ENCODE results near the gene SYTL1.
A peak's percentile ranks its signal among the peaks of the same experiment; 100 is the strongest.

The SYTL1 gene

DNA sequence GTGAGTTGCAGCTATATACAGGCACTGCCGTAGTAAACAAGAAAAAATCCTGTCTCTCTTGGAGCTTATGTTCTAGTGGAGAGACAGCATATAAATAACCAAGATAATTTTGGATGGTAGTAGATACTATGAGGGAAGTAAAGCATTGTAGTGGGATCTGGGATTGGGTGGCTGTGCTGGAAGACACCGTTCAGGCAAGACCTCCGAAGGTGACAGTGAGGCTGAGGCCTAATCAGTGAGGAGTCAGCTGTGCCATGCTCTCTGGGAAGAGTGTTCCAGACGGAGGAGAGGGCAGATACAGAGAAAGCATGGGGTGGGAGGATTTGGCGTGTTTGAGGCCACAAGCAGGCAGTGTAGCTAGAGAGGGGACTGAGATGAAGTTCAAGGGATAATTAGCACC lies 13.9 kb upstream of the SYTL1 start:
- DNase-seq (ENCODE audit: low spot score in 2 of 2) (no peak), ATAC-seq (replicated peaks; ENCODE audit: extremely low read depth, poor library complexity, severe bottlenecking) (no peak)
- Mint-ChIP-seq H3K36me3 (ENCODE audit: insufficient read depth) (peaks cover 28% of the 10 kb centered on the region), H3K4me1 (peaks cover 67% of the 10 kb centered on the region), H3K4me3 (no peak overlapping the region), H3K27ac (ENCODE audit: low read depth) (no peak overlapping the region), H3K27me3 (no peaks in the 10 kb centered on the region), H3K9me3 (no peaks in the 10 kb centered on the region)

DNA sequence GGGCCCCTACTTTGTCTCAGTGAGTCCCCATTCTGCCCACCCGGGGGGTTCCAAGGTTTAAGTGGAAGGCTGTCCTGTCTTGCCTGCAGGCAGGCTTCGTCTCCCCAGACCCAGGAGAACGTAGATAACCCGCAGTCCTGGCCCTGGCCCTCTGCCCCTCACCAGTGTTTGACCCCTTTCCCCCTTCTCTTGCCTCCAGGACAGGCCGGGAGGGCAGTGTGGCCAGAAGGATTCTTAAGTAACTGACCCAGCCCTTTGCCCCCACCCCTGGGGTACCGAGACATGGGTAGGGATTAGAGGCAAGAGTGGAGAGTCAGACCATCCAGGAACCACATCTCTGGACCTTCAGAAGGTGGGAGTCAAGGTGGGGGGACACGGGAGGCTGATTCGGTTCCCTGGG lies 11.0 kb upstream of the SYTL1 start:
- H3K27ac Mint-ChIP-seq (ENCODE audit: low read depth): peak overlapping the region; percentile 74
- peaks cover 47% of the 10 kb centered on the region for H3K4me1 Mint-ChIP-seq
- peaks cover 28% of the 10 kb centered on the region for H3K36me3 Mint-ChIP-seq (ENCODE audit: insufficient read depth)
- no peak for ATAC-seq (replicated peaks; ENCODE audit: extremely low read depth, poor library complexity, severe bottlenecking)
- no peak for DNase-seq (ENCODE audit: low spot score in 2 of 2)
- H3K9me3 Mint-ChIP-seq: no peaks in the 10 kb centered on the region
- H3K27me3 Mint-ChIP-seq: no peaks in the 10 kb centered on the region
- H3K4me3 Mint-ChIP-seq: no peak overlapping the region

DNA sequence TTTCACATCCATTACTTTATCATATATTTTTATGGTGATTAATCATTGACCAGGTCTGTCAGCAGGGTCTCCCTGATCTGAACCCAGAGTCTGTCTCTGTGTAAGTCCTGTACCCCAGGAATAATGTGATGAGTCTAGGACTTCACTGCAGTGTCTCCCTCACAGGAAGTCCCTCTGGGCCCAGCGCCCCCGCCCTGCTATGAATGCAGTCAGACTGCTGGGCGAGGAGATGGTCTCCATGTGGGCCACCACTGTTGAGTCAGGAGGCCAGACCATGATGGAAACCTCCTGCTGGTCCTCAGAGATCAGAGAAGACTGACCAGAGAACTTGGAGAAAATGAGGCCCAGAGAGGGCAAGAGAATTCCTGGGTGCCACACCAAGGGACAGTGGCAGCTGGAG lies 10.4 kb upstream of the SYTL1 start:
- no peak overlapping the region for H3K4me3 Mint-ChIP-seq
- peak overlapping the region; percentile 55 for H3K27ac Mint-ChIP-seq (ENCODE audit: low read depth)
- H3K4me1 Mint-ChIP-seq: peaks cover 41% of the 10 kb centered on the region
- peaks cover 26% of the 10 kb centered on the region for H3K36me3 Mint-ChIP-seq (ENCODE audit: insufficient read depth)
- no peaks in the 10 kb centered on the region for H3K27me3 Mint-ChIP-seq
- DNase-seq (ENCODE audit: low spot score in 2 of 2) (no peak), ATAC-seq (replicated peaks; ENCODE audit: extremely low read depth, poor library complexity, severe bottlenecking) (no peak)
- H3K9me3 Mint-ChIP-seq: no peaks in the 10 kb centered on the region

DNA sequence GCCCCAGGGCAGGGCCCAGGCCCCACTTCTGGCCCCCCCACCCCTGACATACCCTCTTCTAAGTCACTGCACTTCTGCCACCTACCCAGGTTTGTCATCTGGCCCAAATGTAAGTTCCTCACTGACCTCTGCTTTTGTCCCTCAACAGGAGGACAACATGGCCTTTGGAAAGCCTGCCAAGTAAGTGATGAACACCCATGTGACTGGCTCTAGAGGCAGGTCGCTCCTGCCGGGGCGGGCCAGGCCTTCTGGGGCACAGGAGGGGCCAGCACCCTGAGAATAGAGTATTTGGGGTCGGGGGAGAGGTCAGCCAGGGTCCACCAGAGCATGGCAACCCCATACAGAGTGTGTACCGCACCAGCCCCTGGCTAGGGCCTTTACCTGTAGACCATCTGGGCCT lies 9.9 kb upstream of the SYTL1 start:
- H3K27ac Mint-ChIP-seq (ENCODE audit: low read depth): peak overlapping the region; percentile 55
- DNase-seq (ENCODE audit: low spot score in 2 of 2): no peak
- ATAC-seq (replicated peaks; ENCODE audit: extremely low read depth, poor library complexity, severe bottlenecking): no peak
- H3K27me3 Mint-ChIP-seq: no peaks in the 10 kb centered on the region
- H3K9me3 Mint-ChIP-seq: no peaks in the 10 kb centered on the region
- H3K36me3 Mint-ChIP-seq (ENCODE audit: insufficient read depth): peaks cover 23% of the 10 kb centered on the region
- H3K4me1 Mint-ChIP-seq: peaks cover 36% of the 10 kb centered on the region
- H3K4me3 Mint-ChIP-seq: no peak overlapping the region

DNA sequence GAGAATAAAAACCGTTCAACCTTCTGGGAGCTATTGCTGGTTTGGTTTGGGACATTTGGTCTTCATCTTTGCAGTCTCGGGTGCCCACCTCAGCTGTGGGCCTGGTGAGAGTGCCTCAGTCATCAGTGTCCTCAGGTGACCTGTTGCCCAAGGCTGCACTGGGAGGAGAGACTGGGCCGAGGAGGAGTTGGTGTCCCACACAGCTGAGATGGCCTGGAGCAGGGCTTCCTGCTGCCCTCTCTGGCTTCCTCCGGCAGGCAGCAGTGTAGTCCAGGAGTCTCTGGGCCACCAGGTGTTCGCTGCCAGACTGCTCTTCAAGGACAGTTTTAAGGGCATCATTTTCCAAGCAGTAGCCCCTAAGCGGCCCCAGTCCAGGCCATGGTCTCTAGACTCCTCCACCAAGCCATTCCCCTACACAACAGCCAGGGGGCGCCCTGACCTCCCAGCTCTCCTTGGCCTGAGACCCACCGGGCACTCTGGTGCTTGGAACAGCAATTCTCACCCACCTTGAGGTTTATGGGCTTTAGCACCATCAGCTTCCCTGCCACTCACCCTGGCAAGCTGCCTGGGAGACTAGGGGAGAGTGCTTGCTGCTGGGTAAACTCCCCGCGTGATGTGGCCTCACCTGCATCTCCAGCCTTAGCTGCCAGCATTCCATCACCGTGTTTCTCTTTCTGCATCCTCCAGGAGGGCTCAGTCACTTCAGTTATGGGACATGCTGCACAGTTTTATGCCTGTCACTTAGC lies 9.1 kb upstream of the SYTL1 start:
- ATAC-seq (replicated peaks; ENCODE audit: extremely low read depth, poor library complexity, severe bottlenecking): peak; percentile 67
- peak overlapping the region; percentile 51 for H3K27ac Mint-ChIP-seq (ENCODE audit: low read depth)
- peaks cover 33% of the 10 kb centered on the region for H3K4me1 Mint-ChIP-seq
- no peaks in the 10 kb centered on the region for H3K9me3 Mint-ChIP-seq
- peak; percentile 32 to 45 for DNase-seq (ENCODE audit: low spot score in 2 of 2)
- no peaks in the 10 kb centered on the region for H3K27me3 Mint-ChIP-seq
- H3K4me3 Mint-ChIP-seq: no peak overlapping the region
- H3K36me3 Mint-ChIP-seq (ENCODE audit: insufficient read depth): peaks cover 24% of the 10 kb centered on the region

DNA sequence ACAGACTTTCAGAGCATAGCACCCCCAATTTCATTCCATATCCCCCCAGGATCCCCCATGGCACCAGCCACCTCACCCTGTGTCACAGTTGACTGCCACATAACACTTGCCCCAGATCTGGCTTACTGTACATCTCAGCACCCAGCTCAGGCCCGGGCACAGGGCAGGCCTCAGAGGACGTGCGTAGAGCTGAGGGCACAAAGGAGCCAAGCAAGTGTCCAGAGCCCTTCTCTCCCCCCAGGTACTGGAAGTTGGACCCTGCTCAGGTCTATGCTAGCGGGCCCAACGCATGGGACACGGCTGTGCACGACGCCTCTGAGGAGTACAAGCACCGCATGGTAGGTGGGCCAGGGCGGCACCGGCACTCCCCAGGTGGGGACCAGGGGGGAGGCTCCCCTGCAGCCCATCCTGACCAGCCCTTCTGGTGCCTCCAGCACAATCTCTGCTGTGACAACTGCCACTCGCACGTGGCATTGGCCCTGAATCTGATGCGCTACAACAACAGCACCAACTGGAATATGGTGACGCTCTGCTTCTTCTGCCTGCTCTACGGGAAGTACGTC lies 8.0 kb upstream of the SYTL1 start:
- peaks cover 26% of the 10 kb centered on the region for H3K4me1 Mint-ChIP-seq
- no peaks in the 10 kb centered on the region for H3K27me3 Mint-ChIP-seq
- no peak overlapping the region for H3K4me3 Mint-ChIP-seq
- ATAC-seq (replicated peaks; ENCODE audit: extremely low read depth, poor library complexity, severe bottlenecking) (no peak), DNase-seq (ENCODE audit: low spot score in 2 of 2) (no peak)
- peaks cover 17% of the 10 kb centered on the region for H3K36me3 Mint-ChIP-seq (ENCODE audit: insufficient read depth)
- H3K27ac Mint-ChIP-seq (ENCODE audit: low read depth): no peak overlapping the region
- H3K9me3 Mint-ChIP-seq: no peaks in the 10 kb centered on the region

DNA sequence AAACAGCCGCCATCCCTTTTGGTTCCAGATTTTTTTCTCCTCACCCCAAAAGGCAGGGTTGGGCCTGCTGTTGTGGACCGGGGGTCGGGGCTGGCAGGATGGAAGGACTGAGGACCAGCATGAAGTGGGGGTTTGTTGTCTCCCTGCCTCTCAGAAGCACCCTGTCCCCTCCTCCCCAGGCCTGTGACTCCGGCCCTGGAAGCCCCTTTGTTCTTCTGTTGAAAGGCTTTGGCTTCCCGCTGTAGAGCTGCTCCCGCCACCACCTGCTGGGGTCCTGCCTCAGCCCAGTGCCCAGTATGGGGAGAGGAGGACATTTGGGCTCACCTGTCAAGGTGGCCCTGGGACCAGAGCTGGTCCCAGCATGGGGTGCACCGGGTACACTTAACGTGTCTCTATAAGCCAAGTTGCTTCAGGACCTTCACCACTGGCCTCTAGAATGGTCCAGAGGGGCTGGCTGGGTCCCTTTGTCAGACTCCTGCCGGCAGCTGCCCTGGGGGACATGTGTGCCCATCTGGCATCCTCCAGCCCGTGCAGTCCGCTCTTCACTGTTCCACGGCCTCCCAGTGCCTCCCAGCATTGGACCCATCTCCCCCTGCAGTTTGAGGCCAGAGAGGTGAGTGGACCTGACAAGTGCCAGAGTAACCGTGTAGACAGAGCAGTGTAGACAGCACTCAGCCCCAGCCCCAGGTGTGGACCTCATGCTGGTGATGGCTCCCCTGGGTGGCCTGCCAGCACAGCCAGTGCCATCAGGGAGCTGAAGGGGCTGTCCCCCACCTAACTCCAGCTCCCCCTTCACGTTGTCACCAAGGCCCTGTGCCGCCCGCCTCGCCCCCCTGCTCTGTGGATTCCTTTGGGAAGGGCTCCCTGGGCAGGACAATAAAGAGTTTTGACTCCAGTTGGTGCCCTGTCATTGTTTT lies 6.1 kb upstream of the SYTL1 start:
- ATAC-seq (replicated peaks; ENCODE audit: extremely low read depth, poor library complexity, severe bottlenecking): no peak
- Mint-ChIP-seq H3K27ac (ENCODE audit: low read depth) (no peak overlapping the region), H3K4me3 (no peak overlapping the region), H3K27me3 (no peaks in the 10 kb centered on the region), H3K9me3 (no peaks in the 10 kb centered on the region), H3K36me3 (ENCODE audit: insufficient read depth) (peaks cover 15% of the 10 kb centered on the region), H3K4me1 (peaks cover 32% of the 10 kb centered on the region)
- no peak for DNase-seq (ENCODE audit: low spot score in 2 of 2)

DNA sequence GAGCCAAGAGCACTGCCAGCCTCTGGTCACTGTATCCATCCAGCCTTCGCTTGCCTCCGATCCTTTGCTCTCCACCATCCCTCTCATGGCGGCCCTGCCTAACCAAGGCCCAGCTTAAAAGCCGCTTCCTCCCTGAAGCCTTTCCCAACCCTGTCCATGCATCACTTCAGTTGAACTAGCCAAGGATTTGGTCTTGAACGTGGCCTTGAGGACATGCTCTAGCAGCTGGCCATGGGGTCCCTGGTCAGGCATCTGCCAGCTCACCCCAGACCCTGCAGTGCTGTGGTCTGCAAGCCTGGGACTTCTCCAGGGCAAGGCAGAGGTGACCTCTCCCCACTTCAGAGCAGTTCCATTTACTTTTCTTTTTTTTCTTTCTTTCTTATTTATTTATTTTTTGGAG lies 5.1 kb upstream of the SYTL1 start:
- Mint-ChIP-seq H3K9me3 (no peaks in the 10 kb centered on the region), H3K36me3 (ENCODE audit: insufficient read depth) (peaks cover 12% of the 10 kb centered on the region), H3K4me3 (no peak overlapping the region), H3K27ac (ENCODE audit: low read depth) (no peak overlapping the region), H3K27me3 (no peaks in the 10 kb centered on the region), H3K4me1 (peaks cover 37% of the 10 kb centered on the region)
- DNase-seq (ENCODE audit: low spot score in 2 of 2) (no peak), ATAC-seq (replicated peaks; ENCODE audit: extremely low read depth, poor library complexity, severe bottlenecking) (no peak)

DNA sequence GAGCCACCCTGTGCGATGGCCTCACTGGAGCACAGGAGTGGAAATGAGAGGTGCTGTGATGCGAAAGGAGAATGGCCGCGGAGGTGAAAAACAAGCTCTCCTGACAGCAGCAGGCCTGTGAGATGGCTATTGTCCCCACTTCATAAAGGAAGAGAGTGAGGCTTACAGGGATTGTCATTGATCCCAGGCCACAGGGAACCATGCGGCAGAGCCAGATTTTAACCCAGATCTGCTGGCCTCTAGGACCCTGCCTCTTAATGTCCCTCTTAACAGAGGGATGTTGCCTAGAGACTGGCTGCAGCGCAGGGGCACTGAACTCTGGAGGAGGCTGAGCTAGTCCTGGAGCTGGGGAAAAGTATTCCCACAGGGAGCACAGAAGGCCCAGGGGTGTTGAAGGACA lies 3.1 kb upstream of the SYTL1 start:
- ATAC-seq (replicated peaks; ENCODE audit: extremely low read depth, poor library complexity, severe bottlenecking) (no peak), DNase-seq (ENCODE audit: low spot score in 2 of 2) (no peak)
- H3K4me3 Mint-ChIP-seq: no peak overlapping the region
- H3K9me3 Mint-ChIP-seq: no peaks in the 10 kb centered on the region
- no peaks in the 10 kb centered on the region for H3K27me3 Mint-ChIP-seq
- H3K4me1 Mint-ChIP-seq: peaks cover 39% of the 10 kb centered on the region
- peak overlapping the region; percentile 87 for H3K27ac Mint-ChIP-seq (ENCODE audit: low read depth)
- peaks cover 20% of the 10 kb centered on the region for H3K36me3 Mint-ChIP-seq (ENCODE audit: insufficient read depth)

DNA sequence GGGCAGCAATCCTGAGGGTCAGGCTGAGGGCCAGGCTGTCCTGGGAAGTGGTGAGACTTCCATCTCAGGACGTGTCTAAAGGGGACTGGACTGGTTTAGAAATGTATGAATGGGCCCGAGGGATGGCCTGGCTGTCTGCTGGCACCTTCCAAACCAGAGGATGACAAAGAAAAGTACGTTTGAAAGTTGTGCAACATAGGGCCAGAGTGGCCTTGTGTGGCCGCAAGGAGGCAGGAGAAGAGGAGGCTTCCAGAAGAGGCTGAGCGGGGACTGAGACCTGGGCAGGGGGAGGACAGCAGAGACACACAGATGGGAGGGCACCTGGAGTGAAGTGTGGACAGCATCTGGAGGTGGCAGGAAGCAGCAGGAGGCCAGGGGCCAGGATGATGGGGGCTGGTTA lies 2.6 kb upstream of the SYTL1 start:
- peaks cover 22% of the 10 kb centered on the region for H3K36me3 Mint-ChIP-seq (ENCODE audit: insufficient read depth)
- DNase-seq (ENCODE audit: low spot score in 2 of 2) (no peak), ATAC-seq (replicated peaks; ENCODE audit: extremely low read depth, poor library complexity, severe bottlenecking) (no peak)
- H3K4me1 Mint-ChIP-seq: peaks cover 40% of the 10 kb centered on the region
- H3K27ac Mint-ChIP-seq (ENCODE audit: low read depth): peak overlapping the region; percentile 87
- peak overlapping the region; percentile 1 for H3K4me3 Mint-ChIP-seq
- H3K27me3 Mint-ChIP-seq: no peaks in the 10 kb centered on the region
- H3K9me3 Mint-ChIP-seq: no peaks in the 10 kb centered on the region

DNA sequence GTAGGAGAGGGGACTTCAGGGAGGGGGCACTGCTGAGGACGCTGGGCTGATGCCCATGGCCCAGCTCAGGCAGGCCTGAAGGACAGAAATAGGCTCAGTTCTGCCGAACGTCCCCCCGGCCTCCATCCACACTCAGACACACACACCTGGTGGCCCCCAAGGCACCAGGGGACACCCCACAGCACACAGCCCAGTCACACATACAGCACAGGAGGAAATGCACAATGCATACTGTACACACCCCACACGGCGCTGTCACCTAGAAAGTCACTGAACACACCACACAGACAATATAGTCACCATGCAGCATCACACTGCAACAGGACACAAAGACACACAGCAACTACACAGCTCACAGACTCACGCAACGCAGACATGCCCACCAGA lies 562 bp downstream of the SYTL1 start:
- H3K36me3 Mint-ChIP-seq (ENCODE audit: insufficient read depth): peaks cover 29% of the 10 kb centered on the region
- H3K27me3 Mint-ChIP-seq: no peaks in the 10 kb centered on the region
- ATAC-seq (replicated peaks; ENCODE audit: extremely low read depth, poor library complexity, severe bottlenecking) (peak; percentile 61), DNase-seq (ENCODE audit: low spot score in 2 of 2) (no peak)
- H3K4me1 Mint-ChIP-seq: peaks cover 51% of the 10 kb centered on the region
- peak overlapping the region; percentile 84 for H3K27ac Mint-ChIP-seq (ENCODE audit: low read depth)
- H3K4me3 Mint-ChIP-seq: peak overlapping the region; percentile 91
- H3K9me3 Mint-ChIP-seq: no peaks in the 10 kb centered on the region

DNA sequence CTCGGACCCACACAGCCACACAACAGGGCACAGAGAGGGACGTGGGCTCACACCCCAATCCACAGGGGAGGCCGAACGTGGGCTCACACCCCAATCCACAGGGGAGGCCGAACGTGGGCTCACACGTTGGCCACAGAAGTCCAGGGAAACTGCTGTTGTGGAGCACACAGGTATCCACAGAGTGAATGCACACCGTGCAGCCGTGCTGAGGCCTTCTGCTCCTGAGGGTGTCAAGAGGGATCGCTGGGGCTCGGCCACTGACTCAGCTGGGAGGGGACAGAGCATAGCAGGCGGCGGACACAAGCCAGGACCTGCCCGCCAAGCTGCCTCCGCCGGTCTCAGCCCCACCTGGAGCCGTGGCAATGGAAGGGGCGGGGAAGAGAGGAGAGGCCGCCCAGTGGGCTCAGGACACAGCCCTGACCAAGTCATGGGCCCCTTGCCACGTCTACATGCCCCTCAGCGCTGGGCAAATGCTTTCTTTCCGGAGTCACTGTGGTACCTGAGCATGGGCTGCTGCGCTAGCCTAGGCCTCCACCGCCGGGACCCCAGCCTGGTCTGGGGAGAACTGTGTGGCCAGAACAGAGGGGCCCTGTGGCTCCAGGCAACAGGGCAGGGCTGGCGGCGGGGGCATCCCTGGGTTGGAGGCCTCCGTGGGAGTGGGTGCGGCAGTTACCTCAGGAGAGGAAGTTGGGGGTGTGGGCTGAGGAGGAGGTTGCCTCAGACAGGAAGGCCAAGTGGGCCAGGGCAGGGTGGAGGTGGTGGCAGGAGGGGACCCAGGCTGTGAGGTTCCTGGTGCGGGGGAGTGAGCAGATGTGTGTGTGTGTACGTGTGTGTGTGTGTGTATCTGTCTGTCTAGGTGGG lies 1.2 kb downstream of the SYTL1 start:
- H3K4me3 Mint-ChIP-seq: peak overlapping the region; percentile 91
- peaks cover 30% of the 10 kb centered on the region for H3K36me3 Mint-ChIP-seq (ENCODE audit: insufficient read depth)
- H3K9me3 Mint-ChIP-seq: no peaks in the 10 kb centered on the region
- DNase-seq (ENCODE audit: low spot score in 2 of 2) (peak; percentile 64 to 77), ATAC-seq (replicated peaks; ENCODE audit: extremely low read depth, poor library complexity, severe bottlenecking) (peak; percentile 80)
- peak overlapping the region; percentile 84 for H3K27ac Mint-ChIP-seq (ENCODE audit: low read depth)
- H3K4me1 Mint-ChIP-seq: peaks cover 51% of the 10 kb centered on the region
- no peaks in the 10 kb centered on the region for H3K27me3 Mint-ChIP-seq

All from central memory CD8-positive, alpha-beta T cell (primary cell).